Muscle layer of colon (tissue), 2 donors: Measurements from ENCODE around the gene CREBRF.

Source experiments
- H3K27ac ChIP-seq: one replicate; pipeline ENCODE4 v1.7.0; 2013; ENCODE audit warnings: low read depth, mild to moderate bottlenecking, low read length, moderate library complexity
- H3K27me3 ChIP-seq, 2 donors: one replicate each; pipeline ENCODE4 v1.7.0; 2013; ENCODE audit warnings: low read length in 2 of 2, mild to moderate bottlenecking in 2 of 2; ENCODE audit not compliant: insufficient read depth in 2 of 2, control insufficient read depth in 1 of 2
- H3K36me3 ChIP-seq: one replicate; pipeline ENCODE4 v1.7.0; 2013; ENCODE audit warnings: mild to moderate bottlenecking, low read length; ENCODE audit not compliant: insufficient read depth
- H3K4me1 ChIP-seq: one replicate; pipeline ENCODE4 v1.7.0; 2013; ENCODE audit warnings: mild to moderate bottlenecking, low read length; ENCODE audit not compliant: insufficient read depth
- H3K4me3 ChIP-seq, 2 donors: one replicate each; pipeline ENCODE4 v1.7.0; 2013; ENCODE audit warnings: low read length in 2 of 2, low read depth in 1 of 2, mild to moderate bottlenecking in 1 of 2, moderate library complexity in 1 of 2
- H3K9ac ChIP-seq: one replicate; pipeline ENCODE4 v1.7.0; 2013; ENCODE audit warnings: low read length
- H3K9me3 ChIP-seq: one replicate; pipeline ENCODE4 v1.7.0; 2013; ENCODE audit warnings: mild to moderate bottlenecking, low read length
- donor health status: abdominal sarcoma.
- donor health status: Adenocarcinoma of cecum.

CREBRF gene

GRCh38 chr5:173163219-173163618 is 107.1 kb downstream of the CREBRF start:
- H3K36me3 ChIP-seq: peaks cover 38% of the 10 kb centered on the region
- no peaks in the 10 kb centered on the region for H3K4me1 ChIP-seq
- H3K4me3 ChIP-seq: no peak overlapping the region
- no peak overlapping the region for H3K27ac ChIP-seq
- H3K9ac ChIP-seq: no peak overlapping the region
- no peaks in the 10 kb centered on the region for H3K9me3 ChIP-seq
- no peaks in the 10 kb centered on the region for H3K27me3 ChIP-seq

- H3K9me3 ChIP-seq: no peaks in the 10 kb centered on the region
- H3K36me3 ChIP-seq: peaks cover 24% of the 10 kb centered on the region
- H3K27ac ChIP-seq: no peak overlapping the region
- H3K27me3 ChIP-seq: no peaks in the 10 kb centered on the region
- H3K9ac ChIP-seq: no peak overlapping the region
- no peak overlapping the region for H3K4me3 ChIP-seq
- no peaks in the 10 kb centered on the region for H3K4me1 ChIP-seq
Measured at GRCh38 chr5:173165177-173166016, 109.2 kb downstream of the CREBRF start.

- no peak overlapping the region for H3K9ac ChIP-seq
Measured at GRCh38 chr5:173172166-173172565, 116.0 kb downstream of the CREBRF start.

DNA sequence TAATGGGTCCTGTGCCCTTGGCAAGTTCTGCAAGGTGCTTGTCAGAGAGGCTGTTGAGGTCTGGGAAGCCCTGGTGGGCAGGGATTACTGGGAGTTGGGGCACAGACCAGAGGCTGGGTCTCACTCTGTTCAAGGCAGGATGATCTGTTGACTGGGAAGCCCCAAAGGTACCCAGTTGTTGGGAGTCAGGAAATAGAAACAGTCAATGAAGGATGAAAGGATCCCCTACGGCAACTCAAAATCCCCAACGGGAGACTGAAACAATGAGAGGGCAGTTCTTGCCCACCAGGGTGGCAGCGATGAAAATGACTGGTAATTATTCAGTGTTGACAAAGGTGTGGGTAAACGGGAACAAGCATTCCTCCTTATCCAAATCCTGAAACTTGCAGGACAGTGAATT is 119.4 kb downstream of the CREBRF start:
- Histone ChIP-seq H3K9ac (no peak overlapping the region), H3K9me3 (no peaks in the 10 kb centered on the region), H3K36me3 (no peaks in the 10 kb centered on the region), H3K4me1 (no peaks in the 10 kb centered on the region), H3K4me3 (no peak overlapping the region), H3K27ac (no peak overlapping the region), H3K27me3 (no peaks in the 10 kb centered on the region)

More at GRCh38 chr5:173172166-173172565, 116.0 kb downstream of the CREBRF start:
- no peak overlapping the region for H3K4me3 ChIP-seq
- H3K27me3 ChIP-seq: no peaks in the 10 kb centered on the region
- no peaks in the 10 kb centered on the region for H3K9me3 ChIP-seq
- H3K36me3 ChIP-seq: no peaks in the 10 kb centered on the region
- H3K4me1 ChIP-seq: no peaks in the 10 kb centered on the region
- H3K27ac ChIP-seq: no peak overlapping the region

DNA sequence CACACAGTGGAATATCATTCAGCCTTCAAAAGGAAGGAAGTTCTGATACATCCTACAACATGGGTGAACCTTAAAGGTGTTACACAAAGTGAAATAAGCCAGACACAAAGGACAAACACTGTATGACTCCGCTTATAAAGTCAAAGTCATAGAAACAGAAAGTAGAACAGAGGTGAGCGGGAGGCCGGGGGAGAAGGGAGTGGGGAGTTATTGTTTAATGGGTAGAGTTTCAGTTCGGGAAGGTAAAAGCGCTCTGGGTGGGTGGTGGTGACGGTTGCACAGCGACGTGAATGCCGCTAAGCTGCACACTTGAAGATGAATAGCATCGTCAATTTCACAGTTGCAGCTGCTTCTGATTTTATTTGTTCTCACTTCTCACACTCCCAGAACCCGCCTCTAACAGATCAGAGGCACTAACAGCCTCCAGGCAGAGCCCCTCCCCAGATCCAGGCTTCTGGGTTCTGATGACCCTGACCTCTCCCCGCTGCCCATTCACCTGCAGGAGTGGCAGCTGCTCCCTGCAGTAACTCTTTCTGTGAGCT is 122.3 kb downstream of the CREBRF start:
- no peaks in the 10 kb centered on the region for H3K27me3 ChIP-seq
- H3K4me3 ChIP-seq: no peak overlapping the region
- H3K9me3 ChIP-seq: no peaks in the 10 kb centered on the region
- H3K9ac ChIP-seq: no peak overlapping the region
- no peaks in the 10 kb centered on the region for H3K4me1 ChIP-seq
- no peak overlapping the region for H3K27ac ChIP-seq
- H3K36me3 ChIP-seq: no peaks in the 10 kb centered on the region

- Histone ChIP-seq H3K9ac (no peak overlapping the region), H3K27ac (no peak overlapping the region), H3K27me3 (no peaks in the 10 kb centered on the region), H3K9me3 (no peaks in the 10 kb centered on the region), H3K4me3 (no peak overlapping the region), H3K4me1 (no peaks in the 10 kb centered on the region), H3K36me3 (no peaks in the 10 kb centered on the region)
Measured at GRCh38 chr5:173180331-173180730, 124.2 kb downstream of the CREBRF start.

DNA sequence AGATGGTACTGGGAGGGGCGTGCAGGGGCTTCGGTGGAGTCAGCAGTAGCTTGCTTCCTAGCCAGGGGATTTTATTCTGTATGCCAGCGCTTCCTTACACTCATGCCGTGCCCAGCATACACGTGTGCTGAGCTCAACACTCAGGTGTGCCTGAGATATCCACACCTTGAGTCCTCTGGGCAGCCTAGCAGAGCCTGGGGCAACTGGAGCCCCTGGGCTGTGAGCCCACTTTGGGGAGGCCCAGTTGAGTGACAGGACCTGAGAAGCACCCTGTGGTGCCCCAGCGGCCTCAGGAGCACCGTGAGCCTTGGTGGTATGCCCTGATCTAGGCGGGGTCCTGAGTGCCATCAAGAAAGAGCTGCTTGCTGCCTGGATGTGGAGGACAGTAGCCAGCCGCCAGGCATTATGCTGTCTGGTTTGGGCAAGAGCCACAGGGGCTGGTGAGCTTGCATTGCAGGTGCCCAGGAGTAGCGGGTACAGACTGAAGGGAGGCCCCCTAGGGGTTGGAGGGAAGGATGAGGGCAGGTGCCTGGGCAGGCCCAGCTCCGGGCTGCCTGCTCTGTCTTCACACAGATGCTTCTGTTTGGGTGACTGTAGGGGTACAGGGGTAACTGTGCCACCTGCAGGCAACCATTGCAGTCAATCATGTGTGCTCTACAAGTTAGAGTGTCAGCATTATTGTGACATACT is 131.0 kb downstream of the CREBRF start:
- H3K9ac ChIP-seq: no peak overlapping the region
- no peaks in the 10 kb centered on the region for H3K36me3 ChIP-seq
- no peaks in the 10 kb centered on the region for H3K9me3 ChIP-seq
- no peak overlapping the region for H3K27ac ChIP-seq
- no peak overlapping the region for H3K4me3 ChIP-seq
- H3K27me3 ChIP-seq: no peaks in the 10 kb centered on the region
- H3K4me1 ChIP-seq: no peaks in the 10 kb centered on the region

- Histone ChIP-seq H3K36me3 (no peaks in the 10 kb centered on the region), H3K4me1 (no peaks in the 10 kb centered on the region), H3K27me3 (no peaks in the 10 kb centered on the region), H3K9me3 (no peaks in the 10 kb centered on the region), H3K27ac (no peak overlapping the region), H3K9ac (no peak overlapping the region), H3K4me3 (no peak overlapping the region)
Measured at GRCh38 chr5:173188280-173188679, 132.1 kb downstream of the CREBRF start.
